Tibial nerve (tissue), 3 donors: ENCODE results near the gene IQUB.

Experiments used
- POLR2A ChIP-seq, 2 donors: fragments of 450-650 bp; IDR thresholded peaks; one replicate each; pipeline ENCODE4 v1.6.1; 2017; ENCODE audit warnings: antibody characterized with exemption in 2 of 2, mild to moderate bottlenecking in 2 of 2, moderate library complexity in 2 of 2
- TF ChIP-seq, protein P1 (sequence below), 5 experiments: fragments of 200-600 bp in 3 of 5; fragments of 450-650 bp in 2 of 5; sonication (generic) in 3 of 5; IDR thresholded peaks; one replicate each; pipeline ENCODE4 v1.5.1; 2016 to 2019; ENCODE audit warnings: antibody characterized with exemption in 5 of 5, mild to moderate bottlenecking in 3 of 5, moderate library complexity in 2 of 5

DNA sequence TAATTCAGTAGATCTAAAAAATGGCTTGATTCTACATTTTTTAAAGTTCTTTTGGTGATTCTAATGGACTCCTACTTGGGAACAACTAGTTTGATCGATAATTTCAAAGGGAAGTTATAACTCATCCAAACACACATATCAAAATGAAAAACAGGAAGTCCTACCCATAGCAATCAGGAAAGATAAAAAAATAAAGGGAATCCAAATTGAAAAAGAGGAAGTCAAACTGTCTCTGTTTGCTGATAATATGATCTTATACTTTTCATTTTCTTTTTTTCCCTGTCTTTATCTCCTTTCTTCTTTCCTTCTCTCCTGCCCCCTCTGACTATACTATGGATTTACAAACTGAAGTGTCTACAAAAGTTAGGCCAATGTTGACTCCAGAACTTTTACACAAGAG is 118.8 kb downstream of the IQUB start:
- TF ChIP-seq, protein P1, sequence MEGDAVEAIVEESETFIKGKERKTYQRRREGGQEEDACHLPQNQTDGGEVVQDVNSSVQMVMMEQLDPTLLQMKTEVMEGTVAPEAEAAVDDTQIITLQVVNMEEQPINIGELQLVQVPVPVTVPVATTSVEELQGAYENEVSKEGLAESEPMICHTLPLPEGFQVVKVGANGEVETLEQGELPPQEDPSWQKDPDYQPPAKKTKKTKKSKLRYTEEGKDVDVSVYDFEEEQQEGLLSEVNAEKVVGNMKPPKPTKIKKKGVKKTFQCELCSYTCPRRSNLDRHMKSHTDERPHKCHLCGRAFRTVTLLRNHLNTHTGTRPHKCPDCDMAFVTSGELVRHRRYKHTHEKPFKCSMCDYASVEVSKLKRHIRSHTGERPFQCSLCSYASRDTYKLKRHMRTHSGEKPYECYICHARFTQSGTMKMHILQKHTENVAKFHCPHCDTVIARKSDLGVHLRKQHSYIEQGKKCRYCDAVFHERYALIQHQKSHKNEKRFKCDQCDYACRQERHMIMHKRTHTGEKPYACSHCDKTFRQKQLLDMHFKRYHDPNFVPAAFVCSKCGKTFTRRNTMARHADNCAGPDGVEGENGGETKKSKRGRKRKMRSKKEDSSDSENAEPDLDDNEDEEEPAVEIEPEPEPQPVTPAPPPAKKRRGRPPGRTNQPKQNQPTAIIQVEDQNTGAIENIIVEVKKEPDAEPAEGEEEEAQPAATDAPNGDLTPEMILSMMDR (IDR thresholded peaks at IDR 0.05): no peak
- no peak for TF ChIP-seq POLR2A (IDR thresholded peaks at IDR 0.05)
